Right lobe of liver (tissue), 4 donors: Measurements from ENCODE around the gene KCNQ2.

Source experiments
- POLR2A ChIP-seq: fragments of 450-650 bp; IDR thresholded peaks from one replicate; pipeline ENCODE4 v1.6.1; 2017; ENCODE audit warnings: antibody characterized with exemption, mild to moderate bottlenecking
- TF ChIP-seq, protein P1 (sequence below), 4 donors: fragments of 200-600 bp in 3 of 4; fragments of 450-650 bp in 1 of 4; IDR thresholded peaks; one replicate each; pipeline versions ENCODE4 v1.5.1 to v1.8.0; 2016 to 2022; ENCODE audit warnings: antibody characterized with exemption in 4 of 4, mild to moderate bottlenecking in 2 of 4
- donor health status: DM: no; HTN: no; CAD: no.
- donor health status: DM: no; HTN: no; CAD: no.
- donor health status: DM: no; HTN: yes; CAD: no.

- TF ChIP-seq POLR2A: no peak
- TF ChIP-seq, protein P1, sequence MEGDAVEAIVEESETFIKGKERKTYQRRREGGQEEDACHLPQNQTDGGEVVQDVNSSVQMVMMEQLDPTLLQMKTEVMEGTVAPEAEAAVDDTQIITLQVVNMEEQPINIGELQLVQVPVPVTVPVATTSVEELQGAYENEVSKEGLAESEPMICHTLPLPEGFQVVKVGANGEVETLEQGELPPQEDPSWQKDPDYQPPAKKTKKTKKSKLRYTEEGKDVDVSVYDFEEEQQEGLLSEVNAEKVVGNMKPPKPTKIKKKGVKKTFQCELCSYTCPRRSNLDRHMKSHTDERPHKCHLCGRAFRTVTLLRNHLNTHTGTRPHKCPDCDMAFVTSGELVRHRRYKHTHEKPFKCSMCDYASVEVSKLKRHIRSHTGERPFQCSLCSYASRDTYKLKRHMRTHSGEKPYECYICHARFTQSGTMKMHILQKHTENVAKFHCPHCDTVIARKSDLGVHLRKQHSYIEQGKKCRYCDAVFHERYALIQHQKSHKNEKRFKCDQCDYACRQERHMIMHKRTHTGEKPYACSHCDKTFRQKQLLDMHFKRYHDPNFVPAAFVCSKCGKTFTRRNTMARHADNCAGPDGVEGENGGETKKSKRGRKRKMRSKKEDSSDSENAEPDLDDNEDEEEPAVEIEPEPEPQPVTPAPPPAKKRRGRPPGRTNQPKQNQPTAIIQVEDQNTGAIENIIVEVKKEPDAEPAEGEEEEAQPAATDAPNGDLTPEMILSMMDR (IDR thresholded peaks at IDR 0.05): no peak
Measured at GRCh38 chr20:63424613-63425012, 47.8 kb downstream of the KCNQ2 start.
